ENCODE measurements around the gene SLC12A6. TPM values are rescaled to one million over a fixed set of nuclear protein-coding genes. Genes with fewer than 3 reads are reported as not detected.

The SLC12A6 gene
- total and polyA plus RNA-seq, 2 of the 13 experiments (the other 11 are each of a cell fraction or from before 2014, with no cell fraction given): 15.2 to 30.1 TPM

- TF ChIP-seq HOMEZ (CRISPR knock-in tag; IDR thresholded peaks at IDR 0.05; ENCODE audit: low read depth): peak; percentile 50; the same call in 1 of the 2 replicates
- TF ChIP-seq ZNF576 (CRISPR knock-in tag; IDR thresholded peaks at IDR 0.05): no peak
- TF ChIP-seq REL (CRISPR knock-in tag; conservative IDR thresholded peaks at IDR 0.05): no peak
- TF ChIP-seq ZBTB3 (CRISPR knock-in tag; IDR thresholded peaks at IDR 0.05; ENCODE audit: borderline replicate concordance, low read depth): no peak
- TF ChIP-seq ZNF180 (CRISPR knock-in tag; IDR thresholded peaks at IDR 0.05; ENCODE audit: borderline replicate concordance, low read depth): no peak
- no peak for TF ChIP-seq NONO (IDR thresholded peaks at IDR 0.05)
- TF ChIP-seq NONO (CRISPR knock-in tag; conservative IDR thresholded peaks at IDR 0.05): peak; percentile 93
- TF ChIP-seq ZNF335 (CRISPR knock-in tag; IDR thresholded peaks at IDR 0.05): 0 out of 2 replicates have a peak, but pooled peaks have one; percentile 48
- TF ChIP-seq AGO1 (IDR thresholded peaks at IDR 0.05; ENCODE audit: low read depth, low read length, poor library complexity, severe bottlenecking): no peak
- peak; percentile 53; the same call in 1 of the 2 replicates for TF ChIP-seq ZBTB20 (CRISPR knock-in tag; IDR thresholded peaks at IDR 0.05; ENCODE audit: borderline replicate concordance, low read depth)
- no peak for TF ChIP-seq ZNF24 (IDR thresholded peaks at IDR 0.05)
- peak; percentile 71; the same call in 1 of the 2 replicates for TF ChIP-seq ZMAT3 (CRISPR knock-in tag; conservative IDR thresholded peaks at IDR 0.05)
- TF ChIP-seq KDM3A (CRISPR knock-in tag; IDR thresholded peaks at IDR 0.05; ENCODE audit: low read depth): no peak
- no peak for TF ChIP-seq HMG20A (CRISPR knock-in tag; IDR thresholded peaks at IDR 0.05; ENCODE audit: borderline replicate concordance)
- no peak for TF ChIP-seq ZNF772 (CRISPR knock-in tag; IDR thresholded peaks at IDR 0.05)
- no peak for TF ChIP-seq SKI (IDR thresholded peaks at IDR 0.05; ENCODE audit: partially characterized antibody)
- TF ChIP-seq TFDP1 (CRISPR knock-in tag; IDR thresholded peaks at IDR 0.05; ENCODE audit: borderline replicate concordance): peak; percentile 67; the same call in 1 of the 2 replicates
- TF ChIP-seq NFKB2 (CRISPR knock-in tag; IDR thresholded peaks at IDR 0.05; ENCODE audit: borderline replicate concordance): peak; percentile 55; the same call in 1 of the 2 replicates
- peak; percentile 79 for TF ChIP-seq GATAD2A (CRISPR knock-in tag; IDR thresholded peaks at IDR 0.05)
- no peak for TF ChIP-seq ZNF570 (CRISPR knock-in tag; IDR thresholded peaks at IDR 0.05; ENCODE audit: borderline replicate concordance)
- TF ChIP-seq ZFP36L1 (CRISPR knock-in tag; IDR thresholded peaks at IDR 0.05): peak; percentile 56; the same call in 1 of the 2 replicates
- TF ChIP-seq ZFAT (CRISPR knock-in tag; conservative IDR thresholded peaks at IDR 0.05): no peak
- TF ChIP-seq YEATS4 (CRISPR knock-in tag; IDR thresholded peaks at IDR 0.05; ENCODE audit: borderline replicate concordance): peak; percentile 90
- peak; percentile 80 for TF ChIP-seq SNAPC2 (CRISPR knock-in tag; IDR thresholded peaks at IDR 0.05)
- peak; percentile 92 for TF ChIP-seq ZNF230 (CRISPR knock-in tag; IDR thresholded peaks at IDR 0.05)
- TF ChIP-seq ZNF605 (CRISPR knock-in tag; IDR thresholded peaks at IDR 0.05): no peak
- TF ChIP-seq TRIM24 (CRISPR knock-in tag; IDR thresholded peaks at IDR 0.05): no peak
- TF ChIP-seq PHF8 (CRISPR knock-in tag; IDR thresholded peaks at IDR 0.05): peak; percentile 86
- TF ChIP-seq CHD4 (IDR thresholded peaks at IDR 0.05; ENCODE audit: borderline replicate concordance, low read length): peak; percentile 41; the same call in 1 of the 2 replicates
- peak; percentile 81 for TF ChIP-seq TEAD3 (CRISPR knock-in tag; optimal IDR thresholded peaks at IDR 0.05; ENCODE audit: borderline replicate concordance)
Observed at GRCh38 chr15:34342737-34343575, 5.4 kb upstream of the SLC12A6 start, which contains the start of the genes NOP10 and NUTM1 (continued).

All from HepG2 (cell line).